Measurements from ENCODE around the gene DPP7. TPM values are rescaled to one million over a fixed set of nuclear protein-coding genes. Genes with fewer than 3 reads are reported as not detected.
"Not testable (repeated sequence)": the region's sequence is repeated elsewhere in the genome, so short reads cannot be mapped to it uniquely, and the experiment has no call there.

DPP7 gene
- polyA plus RNA-seq, 2 donors: 90.4 to 129 TPM

DNA sequence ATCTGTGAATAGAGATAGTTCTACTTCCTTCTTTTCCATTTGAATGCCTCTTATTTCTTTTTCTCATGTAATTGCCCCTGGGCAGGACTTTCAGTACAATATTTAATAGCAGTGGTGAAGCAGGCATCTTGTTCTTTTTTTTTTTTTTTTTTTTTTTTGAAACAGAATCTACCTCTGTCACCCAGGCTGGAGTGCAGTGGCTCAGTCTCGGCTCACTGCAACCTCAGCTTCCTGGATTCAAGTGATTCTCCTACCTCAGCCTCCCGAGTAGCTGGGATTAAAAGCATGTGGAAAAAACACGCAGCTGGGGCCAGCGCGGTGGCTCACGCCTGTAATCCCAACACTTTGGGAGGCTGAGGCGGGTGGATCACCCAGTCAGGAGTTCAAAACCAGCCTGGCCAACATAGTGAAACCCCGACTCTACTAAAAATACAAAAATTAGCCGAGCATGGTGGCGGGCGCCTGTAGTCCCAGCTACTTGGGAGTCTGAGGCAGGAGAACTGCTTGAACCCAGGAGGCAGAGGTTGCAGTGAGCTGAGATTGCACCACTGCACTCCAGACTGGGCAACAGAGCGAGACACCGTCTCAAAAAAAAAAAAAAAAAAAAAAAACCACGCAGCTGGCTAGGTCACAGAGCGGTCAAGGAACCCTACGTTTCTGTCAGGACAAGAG lies 8.4 kb upstream of the DPP7 start:
- H3K27ac ChIP-seq (ENCODE audit: low read depth in 2 of 2, low read length in 1 of 2); H3K27me3 ChIP-seq (ENCODE audit: control insufficient read depth in 1 of 2, insufficient read depth in 2 of 2, low read length in 2 of 2); H3K4me1 ChIP-seq (ENCODE audit: control insufficient read depth in 2 of 2, insufficient read depth in 2 of 2, low read length in 1 of 2); H3K9me3 ChIP-seq (ENCODE audit: control insufficient read depth in 2 of 2, insufficient read depth in 1 of 2, low read depth in 1 of 2, low read length in 1 of 2); H3K4me3 ChIP-seq (ENCODE audit: low read depth in 1 of 2, low read length in 2 of 2); H3K36me3 ChIP-seq (ENCODE audit: control insufficient read depth in 2 of 2, insufficient read depth in 2 of 2, low read length in 1 of 2): not testable (repeated sequence)
- WGBS, 2 donors: 86 to 92% methylated on average over 16 of the region's 16 CpGs

GRCh38 chr9:137121927-137122795 lies 7.6 kb upstream of the DPP7 start:
- not testable (repeated sequence) for H3K27ac ChIP-seq (ENCODE audit: low read depth in 2 of 2, low read length in 1 of 2); H3K36me3 ChIP-seq (ENCODE audit: control insufficient read depth in 2 of 2, insufficient read depth in 2 of 2, low read length in 1 of 2); H3K9me3 ChIP-seq (ENCODE audit: control insufficient read depth in 2 of 2, insufficient read depth in 1 of 2, low read depth in 1 of 2, low read length in 1 of 2); H3K27me3 ChIP-seq (ENCODE audit: control insufficient read depth in 1 of 2, insufficient read depth in 2 of 2, low read length in 2 of 2); H3K4me3 ChIP-seq (ENCODE audit: low read depth in 1 of 2, low read length in 2 of 2); H3K4me1 ChIP-seq (ENCODE audit: control insufficient read depth in 2 of 2, insufficient read depth in 2 of 2, low read length in 1 of 2)
- 71 to 76% methylated on average over 20 to 24 of the region's 25 CpGs for WGBS, 2 donors

GRCh38 chr9:137118092-137118603 lies 3.6 kb upstream of the DPP7 start:
- H3K4me3 ChIP-seq (ENCODE audit: low read depth in 1 of 2, low read length in 2 of 2); H3K9me3 ChIP-seq (ENCODE audit: control insufficient read depth in 2 of 2, insufficient read depth in 1 of 2, low read depth in 1 of 2, low read length in 1 of 2); H3K36me3 ChIP-seq (ENCODE audit: control insufficient read depth in 2 of 2, insufficient read depth in 2 of 2, low read length in 1 of 2); H3K27ac ChIP-seq (ENCODE audit: low read depth in 2 of 2, low read length in 1 of 2); H3K27me3 ChIP-seq (ENCODE audit: control insufficient read depth in 1 of 2, insufficient read depth in 2 of 2, low read length in 2 of 2): not testable (repeated sequence)
- H3K4me1 ChIP-seq (ENCODE audit: control insufficient read depth in 2 of 2, insufficient read depth in 2 of 2, low read length in 1 of 2): peaks cover 7 to 10% of the 10 kb centered on the region in 2 donors
- 81 to 87% methylated on average over 11 to 12 of the region's 12 CpGs for WGBS, 2 donors

GRCh38 chr9:137117269-137117731 lies 2.8 kb upstream of the DPP7 start:
- Histone ChIP-seq H3K4me3 (ENCODE audit: low read depth in 1 of 2, low read length in 2 of 2) (no peak overlapping the region), H3K27ac (ENCODE audit: low read depth in 2 of 2, low read length in 1 of 2) (no peak overlapping the region), H3K36me3 (ENCODE audit: control insufficient read depth in 2 of 2, insufficient read depth in 2 of 2, low read length in 1 of 2) (peaks cover 0 to 8% of the 10 kb centered on the region in 2 donors), H3K9me3 (ENCODE audit: control insufficient read depth in 2 of 2, insufficient read depth in 1 of 2, low read depth in 1 of 2, low read length in 1 of 2) (no peaks in the 10 kb centered on the region), H3K4me1 (ENCODE audit: control insufficient read depth in 2 of 2, insufficient read depth in 2 of 2, low read length in 1 of 2) (peaks cover 7 to 10% of the 10 kb centered on the region in 2 donors), H3K27me3 (ENCODE audit: control insufficient read depth in 1 of 2, insufficient read depth in 2 of 2, low read length in 2 of 2) (no peaks in the 10 kb centered on the region)
- 81 to 83% methylated on average over 15 of the region's 15 CpGs for WGBS, 2 donors

DNA sequence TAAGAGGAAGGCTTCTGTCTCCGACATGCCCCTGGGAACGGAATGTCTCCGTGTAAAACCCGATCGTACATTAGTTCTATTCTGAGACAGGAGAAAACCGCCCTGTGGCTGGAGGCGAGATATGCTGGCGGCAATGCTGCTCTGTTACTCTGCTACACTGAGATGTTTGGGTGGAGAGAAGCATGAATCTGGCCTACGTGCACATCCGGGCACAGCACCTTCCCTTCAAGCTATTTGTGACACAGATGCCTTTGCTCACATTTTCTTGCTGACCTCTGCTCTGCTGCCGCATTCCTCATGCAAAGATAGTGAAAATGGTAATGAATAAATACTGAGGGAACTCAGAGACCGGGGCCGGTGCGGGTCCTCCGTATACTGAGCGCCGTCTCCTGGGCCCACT lies 2.2 kb upstream of the DPP7 start:
- no peak overlapping the region for H3K27ac ChIP-seq (ENCODE audit: low read depth in 2 of 2, low read length in 1 of 2)
- no peak overlapping the region for H3K4me3 ChIP-seq (ENCODE audit: low read depth in 1 of 2, low read length in 2 of 2)
- peaks cover 0 to 14% of the 10 kb centered on the region in 2 donors for H3K36me3 ChIP-seq (ENCODE audit: control insufficient read depth in 2 of 2, insufficient read depth in 2 of 2, low read length in 1 of 2)
- H3K4me1 ChIP-seq (ENCODE audit: control insufficient read depth in 2 of 2, insufficient read depth in 2 of 2, low read length in 1 of 2): peaks cover 7 to 10% of the 10 kb centered on the region in 2 donors
- no peaks in the 10 kb centered on the region for H3K9me3 ChIP-seq (ENCODE audit: control insufficient read depth in 2 of 2, insufficient read depth in 1 of 2, low read depth in 1 of 2, low read length in 1 of 2)
- no peaks in the 10 kb centered on the region for H3K27me3 ChIP-seq (ENCODE audit: control insufficient read depth in 1 of 2, insufficient read depth in 2 of 2, low read length in 2 of 2)
- 62 to 64% methylated on average over 17 of the region's 17 CpGs for WGBS, 2 donors

- H3K27ac ChIP-seq (ENCODE audit: low read depth in 2 of 2, low read length in 1 of 2): no peak overlapping the region
- peaks cover 7 to 10% of the 10 kb centered on the region in 2 donors for H3K4me1 ChIP-seq (ENCODE audit: control insufficient read depth in 2 of 2, insufficient read depth in 2 of 2, low read length in 1 of 2)
- no peak overlapping the region for H3K4me3 ChIP-seq (ENCODE audit: low read depth in 1 of 2, low read length in 2 of 2)
- H3K9me3 ChIP-seq (ENCODE audit: control insufficient read depth in 2 of 2, insufficient read depth in 1 of 2, low read depth in 1 of 2, low read length in 1 of 2): no peaks in the 10 kb centered on the region
- no peaks in the 10 kb centered on the region for H3K27me3 ChIP-seq (ENCODE audit: control insufficient read depth in 1 of 2, insufficient read depth in 2 of 2, low read length in 2 of 2)
- H3K36me3 ChIP-seq (ENCODE audit: control insufficient read depth in 2 of 2, insufficient read depth in 2 of 2, low read length in 1 of 2): peaks cover 0 to 15% of the 10 kb centered on the region in 2 donors
- 49 to 66% methylated on average over 6 of the region's 6 CpGs for WGBS, 2 donors
Measured at GRCh38 chr9:137116027-137116507, 1.5 kb upstream of the DPP7 start.

DNA sequence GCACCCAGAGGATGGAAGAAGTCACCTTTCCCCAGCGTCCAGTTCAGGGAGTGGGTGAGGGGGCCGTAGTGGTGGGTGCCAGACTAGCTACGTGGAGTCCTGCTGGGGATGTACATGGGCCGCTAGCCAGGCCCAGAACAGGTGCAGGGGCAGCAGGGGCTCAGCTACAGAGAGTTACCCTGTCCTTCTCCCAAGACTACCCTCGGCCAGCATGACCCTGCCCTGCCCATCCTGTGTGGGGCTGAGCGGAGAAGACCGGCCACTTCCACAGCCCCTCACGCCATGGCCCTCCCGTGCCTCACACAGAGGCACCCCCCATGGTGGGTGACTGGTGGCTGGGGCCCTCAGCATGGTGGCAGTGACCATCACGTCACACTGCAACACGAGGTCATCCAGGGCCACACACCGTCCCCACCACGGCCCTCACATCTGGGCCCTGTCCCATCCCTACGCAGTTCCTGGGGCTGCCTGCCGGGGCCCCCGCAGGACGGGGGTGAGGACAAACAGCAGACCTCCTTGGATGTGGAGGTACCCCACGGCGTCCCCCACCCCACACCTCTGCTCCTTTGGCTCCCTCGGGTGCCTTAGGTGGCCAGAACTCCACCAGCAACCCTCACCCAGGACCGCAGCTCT lies 977 bp upstream of the DPP7 start:
- WGBS, 2 donors: 75 to 79% methylated on average over 19 to 21 of the region's 21 CpGs
- Histone ChIP-seq H3K27ac (ENCODE audit: low read depth in 2 of 2, low read length in 1 of 2) (no peak overlapping the region), H3K9me3 (ENCODE audit: control insufficient read depth in 2 of 2, insufficient read depth in 1 of 2, low read depth in 1 of 2, low read length in 1 of 2) (no peaks in the 10 kb centered on the region), H3K36me3 (ENCODE audit: control insufficient read depth in 2 of 2, insufficient read depth in 2 of 2, low read length in 1 of 2) (peaks cover 3 to 20% of the 10 kb centered on the region in 2 donors), H3K27me3 (ENCODE audit: control insufficient read depth in 1 of 2, insufficient read depth in 2 of 2, low read length in 2 of 2) (no peaks in the 10 kb centered on the region), H3K4me3 (ENCODE audit: low read depth in 1 of 2, low read length in 2 of 2) (no peak overlapping the region), H3K4me1 (ENCODE audit: control insufficient read depth in 2 of 2, insufficient read depth in 2 of 2, low read length in 1 of 2) (peaks cover 7 to 10% of the 10 kb centered on the region in 2 donors)

- Histone ChIP-seq H3K4me3 (ENCODE audit: low read depth in 1 of 2, low read length in 2 of 2) (peak overlapping the region; percentile 39 to 73), H3K36me3 (ENCODE audit: control insufficient read depth in 2 of 2, insufficient read depth in 2 of 2, low read length in 1 of 2) (peaks cover 8 to 33% of the 10 kb centered on the region in 2 donors), H3K27ac (ENCODE audit: low read depth in 2 of 2, low read length in 1 of 2) (no peak overlapping the region), H3K9me3 (ENCODE audit: control insufficient read depth in 2 of 2, insufficient read depth in 1 of 2, low read depth in 1 of 2, low read length in 1 of 2) (no peaks in the 10 kb centered on the region), H3K27me3 (ENCODE audit: control insufficient read depth in 1 of 2, insufficient read depth in 2 of 2, low read length in 2 of 2) (no peaks in the 10 kb centered on the region), H3K4me1 (ENCODE audit: control insufficient read depth in 2 of 2, insufficient read depth in 2 of 2, low read length in 1 of 2) (peaks cover 7 to 10% of the 10 kb centered on the region in 2 donors)
- WGBS, 2 donors: 0 to 1% methylated on average over 40 to 45 of the region's 45 CpGs
Measured at GRCh38 chr9:137114220-137114612, 317 bp downstream of the DPP7 start.

DNA sequence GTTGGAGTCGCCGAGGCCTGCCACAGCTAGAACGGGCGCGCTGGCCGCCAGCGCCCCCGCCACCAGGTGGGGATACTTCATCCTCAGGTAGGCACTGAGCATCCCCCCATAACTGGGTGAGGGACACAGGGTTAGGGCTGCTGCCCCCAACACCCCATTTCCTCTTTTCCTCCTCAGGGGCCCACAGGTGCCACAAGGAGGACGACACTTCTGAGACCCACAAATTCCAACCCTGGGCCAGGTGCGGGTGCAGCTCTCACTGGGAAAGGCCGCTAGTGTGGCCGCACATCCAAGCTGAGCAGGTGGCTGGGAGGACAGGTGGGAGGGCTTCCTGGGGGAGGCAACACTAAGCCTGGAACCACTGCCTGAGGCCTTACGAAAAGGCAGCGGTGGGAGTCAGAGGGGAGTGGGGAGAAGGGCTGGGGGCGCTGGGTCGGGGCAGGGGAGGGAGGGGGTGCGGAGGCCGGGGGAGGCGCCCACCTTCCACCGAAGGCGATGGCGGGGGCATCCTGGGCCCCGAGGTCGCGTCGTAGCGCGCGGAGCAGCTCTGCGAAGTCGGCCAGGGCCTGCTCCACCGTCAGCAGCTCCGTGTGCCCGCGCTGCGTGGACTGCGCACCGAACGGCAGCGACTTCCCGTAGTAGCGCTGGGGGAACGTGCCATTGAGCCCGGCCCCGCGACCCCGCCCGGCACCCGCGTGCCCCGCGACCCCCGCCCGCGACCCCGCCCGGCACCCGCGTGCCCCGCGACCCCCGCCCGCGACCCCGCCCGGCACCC lies 961 bp downstream of the DPP7 start:
- H3K27ac ChIP-seq (ENCODE audit: low read depth in 2 of 2, low read length in 1 of 2): no peak overlapping the region
- H3K36me3 ChIP-seq (ENCODE audit: control insufficient read depth in 2 of 2, insufficient read depth in 2 of 2, low read length in 1 of 2): peaks cover 8 to 40% of the 10 kb centered on the region in 2 donors
- no peaks in the 10 kb centered on the region for H3K9me3 ChIP-seq (ENCODE audit: control insufficient read depth in 2 of 2, insufficient read depth in 1 of 2, low read depth in 1 of 2, low read length in 1 of 2)
- 28 to 35% methylated on average over 48 to 66 of the region's 66 CpGs for WGBS, 2 donors
- H3K4me3 ChIP-seq (ENCODE audit: low read depth in 1 of 2, low read length in 2 of 2): peak overlapping the region in 1 of 2 donors; percentile 73
- H3K4me1 ChIP-seq (ENCODE audit: control insufficient read depth in 2 of 2, insufficient read depth in 2 of 2, low read length in 1 of 2): peaks cover 7 to 10% of the 10 kb centered on the region in 2 donors
- H3K27me3 ChIP-seq (ENCODE audit: control insufficient read depth in 1 of 2, insufficient read depth in 2 of 2, low read length in 2 of 2): no peaks in the 10 kb centered on the region
